Measurements from ENCODE around the gene ARHGEF28. TPM values are rescaled to one million over a fixed set of nuclear protein-coding genes. Genes with fewer than 3 reads are reported as not detected.

The ARHGEF28 gene
- total RNA-seq, 4 donors from 2014 or later, result 9.8 to 18.7 (median 18.6) TPM

DNA sequence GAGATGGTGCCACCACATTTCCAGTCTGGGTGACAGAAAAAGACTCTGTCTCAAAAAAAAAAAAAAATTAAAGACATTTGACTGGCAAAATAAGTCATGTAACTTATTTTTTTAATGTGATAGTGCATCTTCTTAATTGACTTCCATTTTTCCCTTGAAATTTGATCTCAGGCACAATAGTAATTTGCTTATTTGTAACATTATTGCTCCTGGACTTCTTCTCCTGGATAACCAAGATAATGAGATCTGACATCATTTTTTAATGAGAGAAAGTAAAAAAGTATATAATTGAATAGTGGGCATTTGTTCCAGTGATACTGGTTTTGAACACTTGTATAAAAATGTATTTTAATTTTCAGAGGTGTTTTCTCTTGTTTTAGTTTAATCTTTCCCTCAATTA lies 3.5 kb downstream of the ARHGEF28 start:
- no peak for DNase-seq
- in situ Hi-C loops (cut with MboI; ENCODE audit: low pct_ligation_motif_present in 1 of 4, low pct_unique_long_range_greater_than_20kb in 1 of 4, low sequenced_read_pairs in 3 of 4), result no loop called here
- Histone ChIP-seq H3K4me1 (peaks cover 0 to 17% (median 7%) of the 10 kb centered on the region in 4 donors), H3K4me3 (no peak overlapping the region), H3K27ac (no peak overlapping the region), H3K9me3 (no peaks in the 10 kb centered on the region), H3K27me3 (peaks cover 9% of the 10 kb centered on the region), H3K36me3 (no peaks in the 10 kb centered on the region)
- TF ChIP-seq POLR2A (IDR thresholded peaks at IDR 0.05) (no peak), EP300 (IDR thresholded peaks at IDR 0.05; ENCODE audit: low read depth) (no peak), POLR2AphosphoS5 (IDR thresholded peaks at IDR 0.05) (no peak)
- TF ChIP-seq, protein P1, sequence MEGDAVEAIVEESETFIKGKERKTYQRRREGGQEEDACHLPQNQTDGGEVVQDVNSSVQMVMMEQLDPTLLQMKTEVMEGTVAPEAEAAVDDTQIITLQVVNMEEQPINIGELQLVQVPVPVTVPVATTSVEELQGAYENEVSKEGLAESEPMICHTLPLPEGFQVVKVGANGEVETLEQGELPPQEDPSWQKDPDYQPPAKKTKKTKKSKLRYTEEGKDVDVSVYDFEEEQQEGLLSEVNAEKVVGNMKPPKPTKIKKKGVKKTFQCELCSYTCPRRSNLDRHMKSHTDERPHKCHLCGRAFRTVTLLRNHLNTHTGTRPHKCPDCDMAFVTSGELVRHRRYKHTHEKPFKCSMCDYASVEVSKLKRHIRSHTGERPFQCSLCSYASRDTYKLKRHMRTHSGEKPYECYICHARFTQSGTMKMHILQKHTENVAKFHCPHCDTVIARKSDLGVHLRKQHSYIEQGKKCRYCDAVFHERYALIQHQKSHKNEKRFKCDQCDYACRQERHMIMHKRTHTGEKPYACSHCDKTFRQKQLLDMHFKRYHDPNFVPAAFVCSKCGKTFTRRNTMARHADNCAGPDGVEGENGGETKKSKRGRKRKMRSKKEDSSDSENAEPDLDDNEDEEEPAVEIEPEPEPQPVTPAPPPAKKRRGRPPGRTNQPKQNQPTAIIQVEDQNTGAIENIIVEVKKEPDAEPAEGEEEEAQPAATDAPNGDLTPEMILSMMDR (IDR thresholded peaks at IDR 0.05), result no peak
- intact Hi-C loops (cut with DNase I; ENCODE audit: low total_unique reads), result no loop called here

DNA sequence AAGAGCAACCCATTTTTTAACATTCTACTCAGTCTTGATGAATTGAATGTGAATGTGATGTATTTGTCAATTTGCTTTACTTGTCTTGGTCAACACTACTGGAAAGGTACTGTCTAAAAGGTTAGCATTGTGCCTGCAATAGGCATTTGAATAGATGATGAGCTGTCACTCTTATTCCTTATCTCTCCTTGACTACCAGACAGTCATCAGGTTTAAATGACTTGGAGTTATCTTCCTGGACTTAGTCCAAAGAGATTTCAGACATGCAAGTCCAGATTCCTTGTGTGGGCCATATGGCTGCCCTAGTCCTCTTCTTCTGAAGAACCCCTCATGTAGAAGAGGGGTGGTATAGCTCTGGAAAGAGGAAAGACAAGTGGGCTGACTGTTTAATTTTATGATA lies 4.8 kb downstream of the ARHGEF28 start:
- Histone ChIP-seq H3K9me3 (no peaks in the 10 kb centered on the region), H3K27me3 (peaks cover 9% of the 10 kb centered on the region), H3K4me3 (no peak overlapping the region), H3K36me3 (no peaks in the 10 kb centered on the region), H3K27ac (no peak overlapping the region), H3K4me1 (peaks cover 0 to 8% (median 0%) of the 10 kb centered on the region in 4 donors)
- in situ Hi-C loops (cut with MboI; ENCODE audit: low pct_ligation_motif_present in 1 of 4, low pct_unique_long_range_greater_than_20kb in 1 of 4, low sequenced_read_pairs in 3 of 4) (no loop called here), intact Hi-C loops (cut with DNase I; ENCODE audit: low total_unique reads) (no loop called here)
- no peak for DNase-seq
- TF ChIP-seq POLR2A (IDR thresholded peaks at IDR 0.05) (no peak), EP300 (IDR thresholded peaks at IDR 0.05; ENCODE audit: low read depth) (no peak), POLR2AphosphoS5 (IDR thresholded peaks at IDR 0.05) (no peak)
- TF ChIP-seq, protein P1 (IDR thresholded peaks at IDR 0.05), result no peak

DNA sequence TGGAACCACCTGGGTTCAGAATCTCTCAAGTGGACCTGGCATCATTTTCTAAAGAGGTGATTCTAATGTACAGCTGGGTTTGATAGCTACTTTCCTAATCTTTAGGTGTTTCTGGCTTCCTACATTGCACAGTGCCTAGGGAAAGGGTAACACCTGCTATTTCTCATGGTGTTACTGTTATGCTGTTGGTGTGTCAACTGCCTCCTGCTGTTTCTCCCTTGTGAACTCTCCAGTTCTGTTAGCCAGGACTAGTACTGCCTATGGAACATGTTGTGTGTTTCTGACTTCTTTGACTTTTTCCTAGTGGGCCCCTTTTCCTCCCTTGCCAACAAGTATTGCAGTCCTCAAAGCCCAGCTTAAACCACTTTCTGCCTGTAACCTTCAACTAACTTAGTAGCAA lies 5.5 kb downstream of the ARHGEF28 start:
- no peaks in the 10 kb centered on the region for H3K36me3 ChIP-seq
- no peak overlapping the region for H3K27ac ChIP-seq
- TF ChIP-seq, protein P1 (IDR thresholded peaks at IDR 0.05), result no peak
- TF ChIP-seq POLR2A (IDR thresholded peaks at IDR 0.05) (no peak), EP300 (IDR thresholded peaks at IDR 0.05; ENCODE audit: low read depth) (no peak), POLR2AphosphoS5 (IDR thresholded peaks at IDR 0.05) (no peak)
- H3K4me1 ChIP-seq, result peaks cover 0 to 3% (median 0%) of the 10 kb centered on the region in 4 donors
- no peaks in the 10 kb centered on the region for H3K9me3 ChIP-seq
- in situ Hi-C loops (cut with MboI; ENCODE audit: low pct_ligation_motif_present in 1 of 4, low pct_unique_long_range_greater_than_20kb in 1 of 4, low sequenced_read_pairs in 3 of 4), result no loop called here
- peaks cover 4% of the 10 kb centered on the region for H3K27me3 ChIP-seq
- no peak for DNase-seq
- intact Hi-C loops (cut with DNase I; ENCODE audit: low total_unique reads), result no loop called here
- H3K4me3 ChIP-seq, result no peak overlapping the region

DNA sequence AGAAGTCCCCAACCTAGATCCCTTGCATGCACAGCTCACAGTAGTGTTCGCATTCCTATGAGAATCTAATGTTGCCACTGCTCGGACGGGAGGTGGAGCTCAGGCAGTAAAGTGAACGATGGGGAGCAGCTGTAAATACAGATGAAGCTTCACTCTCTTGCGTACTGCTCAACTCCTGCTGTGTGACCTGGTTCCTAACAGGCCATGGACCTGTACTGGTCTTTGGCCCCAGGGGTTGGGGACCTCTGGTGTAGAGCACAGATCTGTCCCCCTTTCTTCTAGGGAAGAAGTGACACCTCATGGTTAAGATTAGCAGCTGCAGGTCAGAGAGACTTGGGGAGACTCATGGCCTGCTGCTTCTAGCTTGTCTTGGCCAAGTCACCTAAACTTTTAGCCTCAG lies 7.1 kb downstream of the ARHGEF28 start:
- WGBS, 2 donors (ENCODE audit: low coverage in 1 of 2), result 75% methylated on average over 5 of the region's 5 CpGs; no CpG with 5 or more reads in 1 of the 2 donors
- H3K27ac ChIP-seq, result no peak overlapping the region
- in situ Hi-C loops (cut with MboI; ENCODE audit: low pct_ligation_motif_present in 1 of 4, low pct_unique_long_range_greater_than_20kb in 1 of 4, low sequenced_read_pairs in 3 of 4), result no loop called here

More for the DNA sequence above, 7.1 kb downstream of the ARHGEF28 start:
- intact Hi-C loops (cut with DNase I; ENCODE audit: low total_unique reads), result no loop called here
- no peak for DNase-seq
- Histone ChIP-seq H3K4me1 (no peaks in the 10 kb centered on the region), H3K9me3 (no peaks in the 10 kb centered on the region), H3K27me3 (peaks cover 4% of the 10 kb centered on the region), H3K4me3 (no peak overlapping the region), H3K36me3 (no peaks in the 10 kb centered on the region)
- TF ChIP-seq, protein P1 (IDR thresholded peaks at IDR 0.05), result no peak
- TF ChIP-seq EP300 (IDR thresholded peaks at IDR 0.05; ENCODE audit: low read depth) (no peak), POLR2A (IDR thresholded peaks at IDR 0.05) (no peak), POLR2AphosphoS5 (IDR thresholded peaks at IDR 0.05) (no peak)
